ENCODE measurements around the gene TBC1D5. TPM values are rescaled to one million over a fixed set of nuclear protein-coding genes. Genes with fewer than 3 reads are reported as not detected.

Gene TBC1D5
- total and polyA plus RNA-seq, 2 donors (not counting 1 experiment from before 2014, with no cell fraction given), result 22.6 to 111 TPM

GRCh38 chr3:17290894-17291293 lies 451.5 kb downstream of the TBC1D5 start:
- intact Hi-C loops (cut with micrococcal nuclease), result loop anchor here (10.0 kb wide), 1 partner anchor 64 kb away; no protein-coding TSS in a partner anchor
- no peaks in the 10 kb centered on the region for H3K9me3 Mint-ChIP-seq (ENCODE audit: insufficient read depth)
- Histone ChIP-seq H3K79me2 (ENCODE audit: control insufficient read depth, insufficient read depth, low read length) (no peaks in the 10 kb centered on the region), H4K20me1 (ENCODE audit: control insufficient read depth, insufficient read depth, low read length, poor library complexity, severe bottlenecking) (no peaks in the 10 kb centered on the region), H3K9ac (ENCODE audit: low read length) (no peak overlapping the region), H3K4me3 (ENCODE audit: control extremely low read depth in 1 of 5, extremely low read depth in 1 of 5, insufficient read depth in 1 of 5, low read depth in 2 of 5, low read length in 4 of 5) (no peak overlapping the region), H3K4me2 (replicated peaks; ENCODE audit: low read depth, low read length, poor library complexity, severe bottlenecking) (no peak overlapping the region), H3K27me3 (replicated peaks in 1 of 4; ENCODE audit: control extremely low read depth in 1 of 4, control insufficient read depth in 3 of 4, insufficient read depth in 4 of 4, low read length in 3 of 4) (no peaks in the 10 kb centered on the region), H2AFZ (ENCODE audit: insufficient read depth, low read depth, low read length, poor library complexity, severe bottlenecking) (no peak overlapping the region), H3K27ac (ENCODE audit: low read length in 2 of 2) (no peak overlapping the region), H3K9me3 (ENCODE audit: control extremely low read depth in 1 of 3, control insufficient read depth in 2 of 3, insufficient read depth in 1 of 3, low read length in 2 of 3) (no peaks in the 10 kb centered on the region), H3K36me3 (replicated peaks in 1 of 2; ENCODE audit: control extremely low read depth in 1 of 2, control insufficient read depth in 1 of 2, extremely low read depth in 1 of 2, insufficient read depth in 2 of 2, low read length in 1 of 2) (peaks cover 0 to 26% of the 10 kb centered on the region in 2 experiments), H3K4me1 (ENCODE audit: control insufficient read depth in 2 of 2, insufficient read depth in 2 of 2, low read length in 2 of 2) (no peaks in the 10 kb centered on the region)
- no peak overlapping the region for H3K4me3 Mint-ChIP-seq
- ChIA-PET POLR2A (no interaction called here), CTCF (no interaction called here)
- H3K27ac Mint-ChIP-seq, result no peak overlapping the region
- ATAC-seq (ENCODE audit: low read depth), result no peak
- TF ChIP-seq CTCF (IDR thresholded peaks at IDR 0.05) (no peak), EZH2 (IDR thresholded peaks at IDR 0.05; ENCODE audit: borderline replicate concordance, insufficient read depth, low read depth, low read length, poor library complexity, severe bottlenecking) (no peak)
- no peaks in the 10 kb centered on the region for H3K27me3 Mint-ChIP-seq
- no peak for DNase-seq
- WGBS (ENCODE audit: insufficient coverage), result 100% methylated on average over 1 of the region's 2 CpGs
- no peaks in the 10 kb centered on the region for H3K4me1 Mint-ChIP-seq

GRCh38 chr3:17288839-17289399 lies 453.5 kb downstream of the TBC1D5 start:
- no peaks in the 10 kb centered on the region for H3K27me3 Mint-ChIP-seq
- no peak overlapping the region for H3K4me2 ChIP-seq (replicated peaks; ENCODE audit: low read depth, low read length, poor library complexity, severe bottlenecking)
- DNase-seq (no peak), ATAC-seq (ENCODE audit: low read depth) (no peak)
- no peak overlapping the region for H2AFZ ChIP-seq (ENCODE audit: insufficient read depth, low read depth, low read length, poor library complexity, severe bottlenecking)
- peaks cover 0 to 26% of the 10 kb centered on the region in 2 experiments for H3K36me3 ChIP-seq (replicated peaks in 1 of 2; ENCODE audit: control extremely low read depth in 1 of 2, control insufficient read depth in 1 of 2, extremely low read depth in 1 of 2, insufficient read depth in 2 of 2, low read length in 1 of 2)
- intact Hi-C loops (cut with micrococcal nuclease), result no loop called here
- H3K9ac ChIP-seq (ENCODE audit: low read length), result no peak overlapping the region
- no peaks in the 10 kb centered on the region for H3K4me1 Mint-ChIP-seq
- POLR2A ChIA-PET, result interaction anchor here (0.6 kb wide), 1 partner anchor 15 kb away, joined by 7 read pairs; no protein-coding TSS in a partner anchor
- H3K4me3 Mint-ChIP-seq, result no peak overlapping the region
- no peaks in the 10 kb centered on the region for H3K9me3 ChIP-seq (ENCODE audit: control extremely low read depth in 1 of 3, control insufficient read depth in 2 of 3, insufficient read depth in 1 of 3, low read length in 2 of 3)
- H3K4me3 ChIP-seq (ENCODE audit: control extremely low read depth in 1 of 5, extremely low read depth in 1 of 5, insufficient read depth in 1 of 5, low read depth in 2 of 5, low read length in 4 of 5), result no peak overlapping the region
- no peak overlapping the region for H3K27ac Mint-ChIP-seq
- CTCF ChIA-PET, result interaction anchor here (1.9 kb wide), 1 partner anchor 11 kb away, joined by 8 read pairs; no protein-coding TSS in a partner anchor
- no peaks in the 10 kb centered on the region for H3K9me3 Mint-ChIP-seq (ENCODE audit: insufficient read depth)
- H3K27me3 ChIP-seq (replicated peaks in 1 of 4; ENCODE audit: control extremely low read depth in 1 of 4, control insufficient read depth in 3 of 4, insufficient read depth in 4 of 4, low read length in 3 of 4), result no peaks in the 10 kb centered on the region
- WGBS (ENCODE audit: insufficient coverage), result 96% methylated on average over 10 of the region's 14 CpGs
- H3K79me2 ChIP-seq (ENCODE audit: control insufficient read depth, insufficient read depth, low read length), result no peaks in the 10 kb centered on the region
- no peaks in the 10 kb centered on the region for H3K4me1 ChIP-seq (ENCODE audit: control insufficient read depth in 2 of 2, insufficient read depth in 2 of 2, low read length in 2 of 2)
- H3K27ac ChIP-seq (ENCODE audit: low read length in 2 of 2), result no peak overlapping the region
- no peak for TF ChIP-seq EZH2 (IDR thresholded peaks at IDR 0.05; ENCODE audit: borderline replicate concordance, insufficient read depth, low read depth, low read length, poor library complexity, severe bottlenecking)
- no peak for TF ChIP-seq CTCF (IDR thresholded peaks at IDR 0.05)
- H4K20me1 ChIP-seq (ENCODE audit: control insufficient read depth, insufficient read depth, low read length, poor library complexity, severe bottlenecking), result no peaks in the 10 kb centered on the region

Measured in B cell (primary cell).